ENCODE data around the gene BEX4.
"Not testable (repeated sequence)": the region's sequence is repeated elsewhere in the genome, so short reads cannot be mapped to it uniquely, and the experiment has no call there.

The BEX4 gene, protein sequence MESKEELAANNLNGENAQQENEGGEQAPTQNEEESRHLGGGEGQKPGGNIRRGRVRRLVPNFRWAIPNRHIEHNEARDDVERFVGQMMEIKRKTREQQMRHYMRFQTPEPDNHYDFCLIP

DNA sequence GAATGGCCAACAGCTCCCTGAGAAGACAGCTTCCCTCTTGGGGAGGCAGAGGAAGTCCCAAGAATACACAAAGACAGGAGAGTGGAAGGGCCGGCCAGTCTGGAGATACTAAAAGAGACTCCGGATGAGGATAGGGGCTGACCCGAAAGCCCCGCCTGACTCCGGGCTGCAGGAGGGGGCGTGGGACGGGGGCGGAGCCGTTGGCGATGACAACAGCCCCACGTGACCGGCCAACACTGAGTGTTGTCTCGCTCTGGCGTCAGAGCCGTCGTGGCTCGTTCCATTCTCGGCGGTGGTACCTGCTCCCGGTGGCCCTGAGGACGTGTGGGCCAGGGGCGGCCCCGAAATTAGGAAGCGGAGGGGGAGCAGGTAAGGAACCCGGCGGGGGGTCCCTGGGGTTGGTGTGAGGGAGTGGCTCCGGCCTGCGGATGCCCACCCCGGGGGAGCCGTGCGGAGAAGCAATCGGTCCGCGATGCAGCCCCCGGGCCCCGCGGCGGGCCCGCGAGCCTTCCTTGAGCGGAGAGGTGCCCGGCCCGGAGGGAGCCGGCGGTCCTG lies at the start of gene BEX4:
Gene BEX4, plus strand, starts transcription at position 239 of the 555 bp plus-strand sequence. CDS start 1,046 bp downstream, outside the sequence.
- H3K4me1 Mint-ChIP-seq, result peaks cover 11% of the 10 kb centered on the region
- peak within 1 kb of the TSS; percentile 96 to 99 for H3K27ac Mint-ChIP-seq
- ATAC-seq (peak; percentile 96), DNase-seq (peak; percentile 77 to 86)
- no peaks in the 10 kb centered on the region for H3K27me3 Mint-ChIP-seq
- no peaks in the 10 kb centered on the region for H3K9me3 Mint-ChIP-seq
- peak within 1 kb of the TSS; percentile 89 to 96 for H3K4me3 Mint-ChIP-seq

DNA sequence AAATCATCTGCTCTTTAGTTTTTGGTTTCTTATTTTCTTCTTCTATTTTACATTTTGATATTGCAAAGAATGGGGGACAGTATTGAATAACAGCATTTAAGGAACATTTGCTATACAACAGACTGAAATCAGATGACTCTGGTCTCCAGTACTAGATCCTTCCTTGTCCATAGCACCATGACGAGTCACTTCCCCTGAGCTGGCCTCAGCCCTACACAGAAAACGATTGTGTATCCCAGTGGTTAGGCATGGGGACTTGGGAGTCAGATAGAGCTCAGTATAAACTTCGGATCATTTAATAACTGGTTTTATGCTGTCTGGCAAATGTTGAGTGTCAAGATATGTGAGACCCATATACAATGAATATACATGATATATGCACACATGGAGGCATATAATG lies 44.7 kb upstream of the BEX4 start:
- Mint-ChIP-seq H3K27ac (no peak overlapping the region), H3K4me3 (no peak overlapping the region), H3K27me3 (no peaks in the 10 kb centered on the region), H3K4me1 (no peaks in the 10 kb centered on the region), H3K9me3 (no peaks in the 10 kb centered on the region)
- DNase-seq, result no peak
- ATAC-seq, result no peak

DNA sequence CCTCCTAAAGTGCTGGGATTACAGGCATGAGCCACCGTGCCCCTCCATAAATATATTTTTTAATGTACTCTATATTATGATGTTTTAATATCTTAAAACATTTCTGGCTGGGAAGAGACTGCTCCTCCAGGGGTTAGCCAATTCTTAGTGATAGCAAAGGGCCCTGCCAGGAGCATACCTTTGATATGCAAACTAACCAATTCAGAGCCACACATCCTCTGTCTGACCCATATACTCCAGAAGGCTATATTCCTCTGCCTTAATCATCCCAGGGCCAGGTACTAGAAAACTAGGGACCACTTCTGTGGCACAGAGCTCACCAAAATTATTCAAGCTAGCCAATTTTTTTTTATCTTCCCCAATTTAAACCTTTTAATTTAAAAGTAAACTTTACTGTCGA lies 43.6 kb upstream of the BEX4 start:
- Mint-ChIP-seq H3K27ac (no peak overlapping the region), H3K9me3 (no peaks in the 10 kb centered on the region), H3K4me1 (peaks cover 5% of the 10 kb centered on the region), H3K27me3 (no peaks in the 10 kb centered on the region), H3K4me3 (no peak overlapping the region)
- no peak for ATAC-seq
- no peak for DNase-seq

DNA sequence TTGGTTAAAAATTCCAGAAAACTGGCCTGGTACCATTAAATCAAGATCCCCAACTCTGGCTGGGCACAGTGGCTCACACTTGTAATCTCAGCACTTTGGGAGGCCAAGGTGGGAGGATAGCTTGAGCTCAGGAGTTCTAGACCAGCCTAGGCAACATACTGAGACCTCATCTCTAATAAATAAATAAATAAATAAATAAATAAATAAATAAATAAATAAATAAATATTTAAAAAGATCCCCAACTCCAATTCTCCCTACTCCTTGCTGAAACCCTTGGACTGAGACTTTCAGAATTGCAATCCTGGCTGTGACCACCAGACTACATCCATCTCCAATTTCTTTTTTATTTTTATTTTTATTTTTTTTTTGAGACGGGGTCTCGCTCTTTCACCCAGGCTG lies 39.7 kb upstream of the BEX4 start:
- not testable (repeated sequence) for H3K4me3 Mint-ChIP-seq, H3K4me1 Mint-ChIP-seq, DNase-seq, H3K27ac Mint-ChIP-seq, H3K27me3 Mint-ChIP-seq, ATAC-seq, H3K9me3 Mint-ChIP-seq

DNA sequence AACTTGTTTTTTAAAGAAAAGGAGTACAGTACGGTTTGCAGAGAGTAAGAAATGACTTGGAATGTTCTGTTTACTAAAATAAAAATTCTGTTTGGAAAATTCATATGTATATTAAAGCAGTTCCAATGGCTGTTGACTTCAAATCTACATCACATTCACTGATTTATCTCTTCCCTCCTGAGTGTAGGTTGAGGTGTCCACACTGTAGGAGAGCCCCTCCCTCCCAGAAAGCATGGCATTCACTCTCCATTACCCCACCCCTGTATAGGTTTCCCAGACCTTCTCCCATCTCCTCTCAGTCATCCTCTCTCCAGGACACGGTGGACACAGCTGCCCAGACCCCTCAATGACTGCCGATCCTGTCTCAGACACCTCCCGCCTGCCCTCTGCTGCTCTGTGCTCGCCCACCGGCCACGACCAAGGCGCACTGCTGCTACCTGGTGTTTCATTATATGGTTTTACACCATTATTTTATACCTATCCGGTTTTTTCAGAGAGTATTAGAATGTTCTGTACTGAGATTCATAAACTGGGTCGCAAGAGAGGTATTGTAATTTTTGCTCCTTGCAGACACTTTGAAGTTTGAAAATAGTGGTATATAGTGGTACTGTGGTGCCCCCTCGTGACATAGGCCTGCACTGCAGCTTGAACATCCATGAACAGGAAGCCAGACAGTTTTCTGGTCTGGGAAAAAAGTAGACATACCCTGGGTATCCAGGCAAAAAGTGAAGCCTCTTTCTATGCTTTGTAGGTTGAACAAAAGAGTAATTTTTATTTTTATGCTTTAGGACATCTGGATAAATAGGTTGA lies 38.8 kb upstream of the BEX4 start:
- DNase-seq, result peak; percentile 28 to 36
- peak overlapping the region in 1 of 2 donors; percentile 59 for H3K27ac Mint-ChIP-seq
- ATAC-seq, result peak; percentile 48
- H3K4me3 Mint-ChIP-seq, result peak overlapping the region in 1 of 2 donors; percentile 66
- peaks cover 6% of the 10 kb centered on the region for H3K4me1 Mint-ChIP-seq
- no peaks in the 10 kb centered on the region for H3K27me3 Mint-ChIP-seq
- no peaks in the 10 kb centered on the region for H3K9me3 Mint-ChIP-seq

DNA sequence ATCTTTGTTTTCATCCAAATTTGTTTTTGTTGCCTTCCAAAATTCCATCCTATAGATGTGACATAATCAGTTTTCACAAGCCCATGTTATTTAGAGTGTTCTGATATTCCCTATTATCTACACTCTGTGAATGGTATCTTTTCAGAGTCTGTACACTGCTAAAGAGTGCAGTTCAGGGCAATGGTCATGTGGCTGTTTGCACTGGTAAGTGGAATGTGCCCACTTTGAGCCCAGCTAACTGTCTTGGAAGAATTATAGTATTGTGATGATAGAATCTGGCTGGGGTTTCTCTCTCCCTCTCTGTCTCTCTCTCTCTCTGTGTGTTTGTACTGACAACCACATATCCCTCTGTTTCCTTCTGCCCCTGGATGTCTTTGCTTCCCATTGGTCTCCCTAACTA lies 37.4 kb upstream of the BEX4 start:
- DNase-seq (no peak), ATAC-seq (no peak)
- Mint-ChIP-seq H3K27me3 (no peaks in the 10 kb centered on the region), H3K9me3 (no peaks in the 10 kb centered on the region), H3K4me3 (no peak overlapping the region), H3K4me1 (peaks cover 6% of the 10 kb centered on the region), H3K27ac (no peak overlapping the region)

DNA sequence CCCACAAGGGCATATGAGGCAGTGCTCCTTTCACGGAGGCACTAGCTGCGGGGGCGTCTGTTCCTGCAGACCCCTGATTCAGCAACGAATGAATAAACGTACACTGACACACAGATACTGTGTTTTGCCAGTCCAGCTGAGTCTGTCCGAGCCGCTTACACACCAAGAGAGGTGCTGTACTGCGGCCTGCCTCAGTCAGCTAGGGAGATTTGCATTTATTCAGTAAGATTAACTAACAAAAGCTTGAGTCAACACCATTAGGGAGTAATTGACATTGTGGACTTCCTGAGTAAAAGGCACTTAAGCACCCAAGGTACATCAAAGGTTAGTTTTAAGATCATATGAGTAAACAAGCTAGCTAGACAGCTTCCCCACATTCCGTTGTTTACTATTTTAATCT lies 31.0 kb upstream of the BEX4 start:
- H3K27ac Mint-ChIP-seq, result no peak overlapping the region
- no peak for DNase-seq
- no peak overlapping the region for H3K4me3 Mint-ChIP-seq
- H3K4me1 Mint-ChIP-seq, result no peaks in the 10 kb centered on the region
- H3K27me3 Mint-ChIP-seq, result peaks cover 6% of the 10 kb centered on the region
- no peaks in the 10 kb centered on the region for H3K9me3 Mint-ChIP-seq
- no peak for ATAC-seq

DNA sequence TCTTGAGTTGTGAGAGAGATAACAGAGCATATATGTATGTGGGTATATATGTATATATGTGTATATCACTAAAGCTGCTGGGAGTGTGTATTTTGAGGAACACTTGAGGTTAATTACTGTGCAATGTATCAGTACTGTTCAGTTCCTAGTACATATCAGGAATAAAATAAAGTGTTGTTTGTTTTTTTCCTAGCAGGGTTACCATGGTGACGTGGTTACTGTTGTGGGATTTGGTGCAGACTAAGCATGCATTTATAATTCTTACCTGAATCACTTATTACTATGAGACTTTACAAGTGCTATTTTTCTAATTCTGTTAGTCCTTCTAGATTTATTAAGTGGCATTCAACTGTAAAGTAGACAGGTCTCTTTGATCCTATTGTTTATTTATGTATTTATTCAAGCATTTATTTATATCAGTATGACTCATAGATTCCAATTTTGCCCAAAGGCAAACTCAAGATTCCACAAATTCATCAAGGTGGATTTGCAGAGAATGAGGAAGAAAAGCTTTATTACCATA lies 26.9 kb upstream of the BEX4 start:
- Mint-ChIP-seq H3K9me3 (no peaks in the 10 kb centered on the region), H3K27me3 (peaks cover 6% of the 10 kb centered on the region), H3K4me3 (no peak overlapping the region), H3K27ac (no peak overlapping the region), H3K4me1 (no peaks in the 10 kb centered on the region)
- ATAC-seq (no peak), DNase-seq (no peak)

DNA sequence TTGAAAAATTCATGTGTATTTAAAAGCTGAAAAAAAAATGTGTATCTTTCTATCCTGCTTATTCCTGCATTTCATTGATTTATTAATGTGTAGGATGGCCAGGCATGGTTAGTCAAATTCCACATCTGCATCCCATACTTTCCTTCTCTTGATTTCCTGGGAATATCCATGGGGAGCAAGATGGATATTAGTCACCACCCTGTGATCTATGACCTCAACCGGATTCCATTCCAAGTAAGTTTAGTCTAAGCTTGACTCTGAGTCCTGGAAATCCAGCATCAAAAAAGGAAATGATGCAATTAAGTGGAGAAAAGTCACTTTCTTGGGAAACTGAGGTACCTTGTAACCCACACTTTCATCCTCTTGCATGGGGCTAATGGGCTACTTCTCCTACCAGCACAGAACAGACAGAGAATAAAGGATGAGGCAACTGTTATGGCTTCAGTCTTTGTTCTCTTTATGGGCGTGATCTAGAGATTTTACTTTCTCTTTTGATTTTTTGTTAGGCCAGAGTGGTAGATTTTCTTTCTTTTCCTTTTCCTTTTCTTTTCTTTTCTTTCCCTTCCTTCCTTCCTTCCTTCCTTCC lies 17.1 kb upstream of the BEX4 start:
- ATAC-seq (no peak), DNase-seq (no peak)
- Mint-ChIP-seq H3K4me1 (peaks cover 6% of the 10 kb centered on the region), H3K9me3 (no peaks in the 10 kb centered on the region), H3K27me3 (no peaks in the 10 kb centered on the region), H3K27ac (peak overlapping the region in 1 of 2 donors; percentile 65), H3K4me3 (peak overlapping the region in 1 of 2 donors; percentile 28)

DNA sequence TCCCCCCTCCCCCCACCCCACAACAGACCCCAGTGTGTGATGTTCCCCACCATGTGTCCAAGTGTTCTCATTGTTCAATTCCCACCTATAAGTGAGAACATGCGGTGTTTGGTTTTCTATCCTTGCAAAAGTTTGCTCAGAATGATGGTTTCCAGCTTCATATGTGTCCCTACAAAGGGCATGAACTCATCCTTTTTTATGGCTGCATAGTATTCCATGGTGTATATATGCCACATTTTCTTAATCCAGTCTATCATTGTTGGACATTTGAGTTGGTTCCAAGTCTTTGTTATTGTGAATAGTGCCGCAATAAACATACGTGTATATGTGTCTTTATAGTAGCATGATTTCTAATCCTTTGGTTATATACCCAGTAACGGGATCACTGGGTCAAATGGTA lies 16.2 kb upstream of the BEX4 start:
- not testable (repeated sequence) for ATAC-seq, H3K4me1 Mint-ChIP-seq, H3K9me3 Mint-ChIP-seq, H3K4me3 Mint-ChIP-seq, H3K27ac Mint-ChIP-seq, H3K27me3 Mint-ChIP-seq, DNase-seq

DNA sequence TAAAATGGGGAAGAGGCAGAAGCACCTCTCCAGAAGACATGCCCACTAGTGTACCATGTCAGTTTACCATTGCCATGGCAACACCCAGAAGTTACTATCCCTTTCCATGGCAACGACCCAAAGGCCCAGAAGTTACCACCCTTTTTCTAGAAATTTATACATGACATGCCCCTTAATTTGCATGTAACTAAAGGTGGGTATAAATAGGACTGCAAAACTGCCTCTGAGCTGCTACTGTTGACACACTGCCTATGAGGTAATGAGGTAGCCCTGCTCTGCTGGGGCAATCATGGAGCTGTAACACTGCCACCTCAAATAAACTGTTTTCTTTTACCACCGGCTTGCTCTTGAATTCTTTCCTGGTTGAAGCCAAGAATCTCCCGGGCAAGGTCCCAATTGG lies 13.9 kb upstream of the BEX4 start:
- H3K4me3 Mint-ChIP-seq, result no peak overlapping the region
- H3K9me3 Mint-ChIP-seq, result no peaks in the 10 kb centered on the region
- peaks cover 6% of the 10 kb centered on the region for H3K4me1 Mint-ChIP-seq
- no peak for ATAC-seq
- no peak overlapping the region for H3K27ac Mint-ChIP-seq
- no peaks in the 10 kb centered on the region for H3K27me3 Mint-ChIP-seq
- DNase-seq, result no peak

DNA sequence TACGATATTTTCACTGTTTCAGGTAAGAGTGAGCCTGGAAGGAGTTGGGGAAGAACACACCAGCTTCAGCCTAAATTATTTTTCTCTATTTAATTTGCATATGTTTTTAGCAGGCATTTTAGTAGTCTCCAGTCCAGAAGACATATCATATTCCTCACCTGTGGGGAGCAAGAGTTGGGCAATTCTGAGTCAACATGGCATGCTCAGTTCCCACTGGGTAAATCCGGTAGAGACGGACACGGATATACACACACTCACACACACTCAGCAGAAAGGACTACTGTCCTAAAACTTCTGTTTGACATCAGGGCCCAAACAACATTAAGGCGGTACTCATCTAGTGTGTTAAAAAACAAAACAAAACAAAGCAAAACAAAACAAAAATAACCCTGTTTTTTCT lies 4.9 kb upstream of the BEX4 start:
- Mint-ChIP-seq H3K9me3 (no peaks in the 10 kb centered on the region), H3K27ac (no peak overlapping the region), H3K4me1 (peaks cover 5% of the 10 kb centered on the region), H3K27me3 (no peaks in the 10 kb centered on the region), H3K4me3 (no peak overlapping the region)
- DNase-seq, result no peak
- no peak for ATAC-seq

DNA sequence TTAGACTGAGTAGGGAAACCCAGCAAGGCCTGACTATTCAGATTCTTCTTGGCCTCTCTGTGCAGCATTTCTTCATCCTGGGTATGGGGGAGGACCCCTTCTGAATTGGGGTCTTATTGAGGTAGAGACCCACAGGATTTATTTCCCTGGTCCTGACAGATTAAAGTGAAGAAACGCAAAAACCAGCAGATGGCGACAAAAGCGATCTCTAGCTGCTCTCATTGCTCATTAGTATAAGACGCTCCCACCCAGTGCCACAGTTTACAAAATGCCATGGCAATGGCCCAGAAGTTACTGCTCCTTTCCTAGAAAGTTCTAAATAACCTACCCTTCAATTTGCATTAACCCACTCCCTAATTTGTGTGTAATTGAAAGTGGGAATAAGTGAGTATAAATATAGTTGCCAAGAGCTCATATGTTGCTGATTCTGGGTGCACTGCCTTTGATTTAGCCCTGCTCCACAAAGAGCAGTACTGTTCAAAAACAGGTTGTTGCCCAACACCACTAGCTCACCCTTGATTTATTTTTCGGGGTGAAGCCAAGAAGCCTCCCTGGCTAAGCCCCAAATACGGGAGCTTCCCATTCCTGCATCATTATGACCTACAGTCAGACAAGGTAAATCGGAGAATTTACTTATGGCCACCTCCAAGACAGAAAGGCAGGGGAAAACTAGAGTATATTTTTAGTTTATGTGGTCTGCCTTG lies 3.7 kb upstream of the BEX4 start:
- Mint-ChIP-seq H3K4me3 (no peak overlapping the region), H3K9me3 (no peaks in the 10 kb centered on the region), H3K4me1 (peaks cover 10% of the 10 kb centered on the region), H3K27ac (no peak overlapping the region), H3K27me3 (no peaks in the 10 kb centered on the region)
- ATAC-seq (peak; percentile 39), DNase-seq (peak; percentile 22 to 28)

DNA sequence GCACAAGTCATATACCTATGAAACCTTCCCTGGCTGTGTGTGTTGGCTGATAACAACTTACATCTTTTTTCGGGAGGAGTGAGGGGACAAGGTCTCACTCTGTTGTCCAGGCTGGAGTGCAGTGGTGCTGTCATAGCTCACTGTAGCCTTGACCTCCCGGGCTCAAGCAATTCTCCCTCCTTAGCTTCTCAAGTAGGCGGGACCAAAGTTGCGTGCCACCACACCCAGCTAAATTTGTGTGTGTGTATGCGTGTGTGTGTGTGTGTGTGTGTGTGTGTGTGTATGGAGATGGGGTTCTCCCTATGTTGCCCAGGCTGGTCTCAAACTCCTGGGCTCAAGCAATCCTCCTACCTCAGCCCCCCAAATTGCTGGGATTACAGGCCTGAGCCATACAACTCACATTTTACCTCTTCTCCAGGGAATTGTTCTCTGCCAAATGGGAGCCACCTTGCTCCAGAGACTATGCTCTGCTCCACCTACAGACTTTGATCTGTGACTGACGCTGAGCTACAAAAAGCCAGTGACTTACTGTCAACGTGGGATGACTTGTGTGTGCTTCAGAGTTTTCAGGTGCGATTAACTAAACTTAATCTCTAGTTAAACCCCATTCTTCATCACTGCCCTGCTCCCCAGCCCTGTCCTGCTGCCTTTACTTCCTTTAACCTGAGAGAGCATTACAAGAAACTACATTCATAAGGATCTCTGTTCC lies 2.0 kb upstream of the BEX4 start:
- Mint-ChIP-seq H3K27ac (no peak overlapping the region), H3K27me3 (no peaks in the 10 kb centered on the region), H3K4me3 (no peak overlapping the region)

DNA sequence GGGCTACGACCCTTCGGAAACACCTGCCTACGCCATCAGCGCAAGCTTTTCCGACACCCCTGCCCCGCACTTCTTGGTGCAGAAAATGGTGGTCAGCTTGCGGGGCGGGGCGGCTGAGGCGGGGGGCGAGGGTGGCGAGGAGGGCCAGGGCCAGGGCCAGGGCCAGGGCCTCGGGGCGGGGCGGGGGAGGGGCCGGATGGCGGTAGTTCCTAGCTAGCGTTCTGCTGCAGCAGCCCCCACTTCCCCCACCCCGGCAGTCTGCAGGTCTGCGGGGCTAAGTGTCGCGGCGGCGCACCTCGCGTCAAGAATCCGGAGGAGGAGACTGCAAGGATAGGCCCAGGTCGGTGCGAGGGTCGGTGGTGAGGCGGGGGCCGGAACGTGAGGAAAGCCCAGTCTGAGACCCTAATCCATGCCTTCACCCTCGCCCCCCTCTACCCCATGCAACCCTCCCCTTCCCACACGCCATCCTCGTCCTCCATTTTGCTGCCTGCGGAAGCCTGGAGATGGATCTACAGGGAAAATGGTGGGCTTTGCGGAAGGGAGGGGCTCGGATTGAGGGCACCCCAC lies 600 bp downstream of the BEX4 start:
- H3K4me1 Mint-ChIP-seq, result peaks cover 11% of the 10 kb centered on the region
- H3K4me3 Mint-ChIP-seq, result peak overlapping the region; percentile 75 to 82
- H3K27ac Mint-ChIP-seq, result peak overlapping the region; percentile 84 to 91
- no peaks in the 10 kb centered on the region for H3K27me3 Mint-ChIP-seq
- H3K9me3 Mint-ChIP-seq, result no peaks in the 10 kb centered on the region
- peak; percentile 64 for ATAC-seq
- peak; percentile 26 to 33 for DNase-seq

More for the DNA sequence above, 2.0 kb upstream of the BEX4 start:
- peaks cover 11% of the 10 kb centered on the region for H3K4me1 Mint-ChIP-seq
- H3K9me3 Mint-ChIP-seq, result no peaks in the 10 kb centered on the region
- no peak for ATAC-seq
- no peak for DNase-seq

Data from stimulated activated naive CD8-positive, alpha-beta T cell treated with anti-CD3 and anti-CD28 coated beads, Interleukin-15, amount 100 ng/mL, for 72 hours (primary cell).